K562 (cell line): ENCODE data around the gene OSCP1. TPM values are rescaled to one million over a fixed set of nuclear protein-coding genes. Genes with fewer than 3 reads are reported as not detected.
A peak's percentile ranks its signal among the peaks of the same experiment; 100 is the strongest.

Experiments
- DNMT1 ChIP-seq: fragments of 450-650 bp; IDR thresholded peaks from 2 replicates; pipeline ENCODE4 v1.6.1; 2016; ENCODE audit warnings: antibody characterized with exemption, mild to moderate bottlenecking
- E2F6 ChIP-seq, 2 experiments: IDR thresholded peaks; 2 replicates each; pipeline ENCODE4 v1.6.1; 2011; ENCODE audit warnings: borderline replicate concordance in 1 of 2, control low read depth in 1 of 2, low read depth in 1 of 2, low read length in 1 of 2, mild to moderate bottlenecking in 1 of 2, mixed read lengths in 1 of 2, moderate library complexity in 1 of 2; ENCODE audit not compliant: insufficient read depth in 1 of 2, insufficient read length in 1 of 2, poor library complexity in 1 of 2, severe bottlenecking in 1 of 2; ENCODE audit errors: extremely low read depth in 1 of 2
- GMEB1 ChIP-seq: fragments of 250-450 bp; sonication (Bioruptor Pico); IDR thresholded peaks from 2 replicates; pipeline ENCODE4 v1.4.0; 2020; ENCODE audit warnings: mild to moderate bottlenecking
- IRF1 ChIP-seq: sonication (generic); formaldehyde crosslinking; IDR thresholded peaks from 2 replicates; pipeline ENCODE4 v1.8.0; 2022; ENCODE audit warnings: missing genetic modification reagents, mild to moderate bottlenecking, borderline replicate concordance
- KHSRP ChIP-seq: fragments of 450-650 bp; IDR thresholded peaks from 2 replicates; pipeline ENCODE4 v1.6.1; 2017
- LARP7 ChIP-seq: fragments of 450-650 bp; IDR thresholded peaks from 2 replicates; pipeline ENCODE4 v1.6.1; 2016
- MEF2A ChIP-seq: IDR thresholded peaks from 2 replicates; pipeline ENCODE4 v1.6.1; 2011; ENCODE audit warnings: low read depth, mild to moderate bottlenecking, low read length, moderate library complexity; ENCODE audit not compliant: control insufficient read depth
- NONO ChIP-seq, 2 experiments: fragments of 200-400 bp in 1 of 2; fragments of 450-650 bp in 1 of 2; formaldehyde crosslinking in 1 of 2; IDR thresholded peaks; 2 replicates each; pipeline ENCODE4 v1.6.1; 2017; ENCODE audit warnings: low read depth in 2 of 2, mild to moderate bottlenecking in 2 of 2, moderate library complexity in 2 of 2, low read length in 1 of 2
- PML ChIP-seq: IDR thresholded peaks from 2 replicates; pipeline ENCODE4 v1.6.1; 2012; ENCODE audit warnings: low read length, inconsistent platforms
- PTRF ChIP-seq: fragments of 450-650 bp; IDR thresholded peaks from 2 replicates; pipeline ENCODE4 v1.6.1; 2016; ENCODE audit warnings: mild to moderate bottlenecking, missing genetic modification characterization, missing compliant biosample characterization
- SIX5 ChIP-seq, 2 experiments: IDR thresholded peaks; 2 replicates each; pipeline ENCODE4 v1.6.1; 2011; ENCODE audit warnings: low read length in 2 of 2, borderline replicate concordance in 1 of 2, low read depth in 1 of 2, mild to moderate bottlenecking in 1 of 2, moderate library complexity in 1 of 2; ENCODE audit not compliant: insufficient read depth in 1 of 2
- TGIF2 ChIP-seq: sonication (generic); formaldehyde crosslinking; IDR thresholded peaks from 2 replicates; pipeline ENCODE4 v1.8.1; 2022; ENCODE audit warnings: mild to moderate bottlenecking, missing genetic modification reagents, moderate library complexity
- ZBTB26 ChIP-seq: fragments of 450-650 bp; formaldehyde crosslinking; IDR thresholded peaks from 2 replicates; pipeline ENCODE4 v1.4.0; 2022; ENCODE audit warnings: missing genetic modification characterization
- ZBTB9 ChIP-seq: fragments of 450-650 bp; formaldehyde crosslinking; IDR thresholded peaks from 2 replicates; pipeline ENCODE4 v1.4.0; 2020; ENCODE audit warnings: mild to moderate bottlenecking, moderate library complexity
- ZC3H8 ChIP-seq: fragments of 450-650 bp; IDR thresholded peaks from 2 replicates; pipeline ENCODE4 v1.6.1; 2017
- ZKSCAN8 ChIP-seq: fragments of 200-800 bp; sonication (Bioruptor generic); IDR thresholded peaks from 2 replicates; pipeline ENCODE4 v1.6.1; 2016; ENCODE audit warnings: missing genetic modification characterization, missing compliant biosample characterization
- ZNF143 ChIP-seq: sonication (generic); formaldehyde crosslinking; IDR thresholded peaks from 2 replicates; pipeline ENCODE4 v1.9.0; 2022; ENCODE audit warnings: mild to moderate bottlenecking, missing genetic modification reagents
- ZNF780A ChIP-seq: fragments of 250-450 bp; sonication (Bioruptor Pico); IDR thresholded peaks from 2 replicates; pipeline ENCODE4 v1.5.0; 2021; ENCODE audit warnings: mild to moderate bottlenecking
- polyA plus RNA-seq, 8 experiments: library from polyadenylated mRNA; depleted of rRNA in 4 of 8; stranded (reverse) in 5 of 8; unstranded in 3 of 8; fragments of >200 nt; fragmentation: Nextera tagmentation in 2 of 8; fragmentation: Illumina TruSeq in 1 of 8; extraction: Ambion mirVana in 2 of 8; extraction: Trizol in 1 of 8; gene quantifications; 2 replicates each; pipeline versions ENCODE4 v1.2.1 to v1.2.3, GENCODE V29; 2011 to 2014; ENCODE audit warnings: inconsistent platforms in 1 of 8, missing spikeins in 1 of 8
- total RNA-seq, 7 experiments: library from RNA; depleted of rRNA in 6 of 7; stranded (reverse); fragments of >200 nt in 6 of 7; fragmentation: Illumina TruSeq in 2 of 7; extraction: Trizol in 2 of 7; gene quantifications; 2 replicates each; pipeline versions ENCODE4 v1.2.1 to v1.2.3, GENCODE V29; 2011 to 2021; ENCODE audit warnings: low replicate concordance in 1 of 7

The OSCP1 gene
- total and polyA plus RNA-seq, 9 of the 15 experiments (the other 6 are each of a cell fraction or from before 2014, with no cell fraction given) = 0.15 to 0.40 (median 0.33) TPM; not detected in 5

- TF ChIP-seq E2F6 (IDR thresholded peaks at IDR 0.05; ENCODE audit: borderline replicate concordance in 1 of 2, extremely low read depth in 1 of 2, insufficient read depth in 1 of 2, insufficient read length in 1 of 2, low read depth in 1 of 2, low read length in 1 of 2, poor library complexity in 1 of 2, severe bottlenecking in 1 of 2) = no peak
- no peak for TF ChIP-seq ZBTB26 (CRISPR knock-in tag)
- TF ChIP-seq PML = peak; percentile 84
- TF ChIP-seq TGIF2 (CRISPR knock-in tag) = no peak
- TF ChIP-seq GMEB1 (CRISPR knock-in tag) = no peak
- TF ChIP-seq MEF2A = no peak
- TF ChIP-seq ZNF143 (CRISPR knock-in tag) = no peak
- TF ChIP-seq NONO (IDR thresholded peaks at IDR 0.05; ENCODE audit: low read depth in 2 of 2, low read length in 1 of 2) = no peak
- TF ChIP-seq LARP7 = no peak
- no peak for TF ChIP-seq ZBTB9 (CRISPR knock-in tag)
- no peak for TF ChIP-seq ZNF780A (CRISPR knock-in tag)
- no peak for TF ChIP-seq ZC3H8
- TF ChIP-seq KHSRP = no peak
- TF ChIP-seq SIX5 (IDR thresholded peaks at IDR 0.05; ENCODE audit: borderline replicate concordance in 1 of 2, insufficient read depth in 1 of 2, low read depth in 1 of 2, low read length in 2 of 2) = no peak
- no peak for TF ChIP-seq PTRF (tag)
- TF ChIP-seq DNMT1 = no peak
- TF ChIP-seq ZKSCAN8 (CRISPR knock-in tag) = no peak
- TF ChIP-seq IRF1 (CRISPR knock-in tag) = no peak
Measured at GRCh38 chr1:36492491-36492890, 42.2 kb upstream of the OSCP1 start (continued).
